ENCODE data around the gene FAM168A.

Gene FAM168A

GRCh38 chr11:73463359-73463758, 134.6 kb downstream of the FAM168A start:
- TF ChIP-seq CTCF (IDR thresholded peaks at IDR 0.05; ENCODE audit: low read length) (no peak), EZH2phosphoT487 (IDR thresholded peaks at IDR 0.05; ENCODE audit: low read length) (no peak), EZH2 (optimal IDR thresholded peaks at IDR 0.05; ENCODE audit: low read depth, low read length) (no peak)
- H3K9ac ChIP-seq (ENCODE audit: low read length) = no peak overlapping the region
- no peaks in the 10 kb centered on the region for H3K9me2 ChIP-seq (replicated peaks; ENCODE audit: insufficient read depth, low read length)
- H3F3A ChIP-seq (ENCODE audit: insufficient read depth, low read length) = no peaks in the 10 kb centered on the region
- H3K4me3 ChIP-seq (ENCODE audit: low read length) = no peak overlapping the region
- H3K9me3 ChIP-seq (replicated peaks; ENCODE audit: insufficient read depth, low read length) = no peaks in the 10 kb centered on the region
- no peak for DNase-seq
- H3K4me2 ChIP-seq (ENCODE audit: low read depth, low read length) = no peak overlapping the region
- H2AFZ ChIP-seq (ENCODE audit: low read length) = no peak overlapping the region
- no peaks in the 10 kb centered on the region for H4K20me1 ChIP-seq (ENCODE audit: insufficient read depth, low read length)
- H3K27me3 ChIP-seq (replicated peaks; ENCODE audit: insufficient read depth, low read length) = no peaks in the 10 kb centered on the region
- no peak overlapping the region for H3K27ac ChIP-seq (ENCODE audit: low read length)
- no peaks in the 10 kb centered on the region for H3K36me3 ChIP-seq (replicated peaks; ENCODE audit: insufficient read depth, low read length)
- no peaks in the 10 kb centered on the region for H3K79me2 ChIP-seq (ENCODE audit: low read length)
- peaks cover 13% of the 10 kb centered on the region for H3K4me1 ChIP-seq (ENCODE audit: low read length)

- TF ChIP-seq EZH2 (optimal IDR thresholded peaks at IDR 0.05; ENCODE audit: low read depth, low read length) = no peak
- no peak for TF ChIP-seq CTCF (IDR thresholded peaks at IDR 0.05; ENCODE audit: low read length)
- TF ChIP-seq EZH2phosphoT487 (IDR thresholded peaks at IDR 0.05; ENCODE audit: low read length) = no peak
- Histone ChIP-seq H3K9ac (ENCODE audit: low read length) (no peak overlapping the region), H3K27ac (ENCODE audit: low read length) (no peak overlapping the region), H3K36me3 (replicated peaks; ENCODE audit: insufficient read depth, low read length) (no peaks in the 10 kb centered on the region), H2AFZ (ENCODE audit: low read length) (no peak overlapping the region), H3K4me3 (ENCODE audit: low read length) (no peak overlapping the region), H3K9me2 (replicated peaks; ENCODE audit: insufficient read depth, low read length) (no peaks in the 10 kb centered on the region), H3K79me2 (ENCODE audit: low read length) (no peaks in the 10 kb centered on the region), H3F3A (ENCODE audit: insufficient read depth, low read length) (no peaks in the 10 kb centered on the region), H3K9me3 (replicated peaks; ENCODE audit: insufficient read depth, low read length) (no peaks in the 10 kb centered on the region), H4K20me1 (ENCODE audit: insufficient read depth, low read length) (no peaks in the 10 kb centered on the region), H3K27me3 (replicated peaks; ENCODE audit: insufficient read depth, low read length) (no peaks in the 10 kb centered on the region), H3K4me2 (ENCODE audit: low read depth, low read length) (no peak overlapping the region; the same call in 1 of the 2 replicates), H3K4me1 (ENCODE audit: low read length) (peaks cover 13% of the 10 kb centered on the region)
- DNase-seq = peak; percentile 7
Observed at GRCh38 chr11:73461964-73462363, 135.9 kb downstream of the FAM168A start.

- H2AFZ ChIP-seq (ENCODE audit: low read length) = no peak overlapping the region
- no peaks in the 10 kb centered on the region for H3F3A ChIP-seq (ENCODE audit: insufficient read depth, low read length)
- H3K4me2 ChIP-seq (ENCODE audit: low read depth, low read length) = peak overlapping the region; percentile 14; the same call in 1 of the 2 replicates
- no peak overlapping the region for H3K9ac ChIP-seq (ENCODE audit: low read length)
- no peaks in the 10 kb centered on the region for H3K79me2 ChIP-seq (ENCODE audit: low read length)
- H3K4me3 ChIP-seq (ENCODE audit: low read length) = no peak overlapping the region
- DNase-seq = no peak
- H3K27me3 ChIP-seq (replicated peaks; ENCODE audit: insufficient read depth, low read length) = no peaks in the 10 kb centered on the region
- H3K36me3 ChIP-seq (replicated peaks; ENCODE audit: insufficient read depth, low read length) = no peaks in the 10 kb centered on the region
- H4K20me1 ChIP-seq (ENCODE audit: insufficient read depth, low read length) = no peaks in the 10 kb centered on the region
- H3K9me2 ChIP-seq (replicated peaks; ENCODE audit: insufficient read depth, low read length) = no peaks in the 10 kb centered on the region
- no peaks in the 10 kb centered on the region for H3K9me3 ChIP-seq (replicated peaks; ENCODE audit: insufficient read depth, low read length)
- H3K27ac ChIP-seq (ENCODE audit: low read length) = no peak overlapping the region
- peaks cover 13% of the 10 kb centered on the region for H3K4me1 ChIP-seq (ENCODE audit: low read length)
- TF ChIP-seq CTCF (IDR thresholded peaks at IDR 0.05; ENCODE audit: low read length) (no peak), EZH2 (optimal IDR thresholded peaks at IDR 0.05; ENCODE audit: low read depth, low read length) (no peak), EZH2phosphoT487 (IDR thresholded peaks at IDR 0.05; ENCODE audit: low read length) (no peak)
Observed at GRCh38 chr11:73461335-73461840, 136.5 kb downstream of the FAM168A start.
